ENCODE data around the gene PRR12.

The PRR12 gene, protein sequence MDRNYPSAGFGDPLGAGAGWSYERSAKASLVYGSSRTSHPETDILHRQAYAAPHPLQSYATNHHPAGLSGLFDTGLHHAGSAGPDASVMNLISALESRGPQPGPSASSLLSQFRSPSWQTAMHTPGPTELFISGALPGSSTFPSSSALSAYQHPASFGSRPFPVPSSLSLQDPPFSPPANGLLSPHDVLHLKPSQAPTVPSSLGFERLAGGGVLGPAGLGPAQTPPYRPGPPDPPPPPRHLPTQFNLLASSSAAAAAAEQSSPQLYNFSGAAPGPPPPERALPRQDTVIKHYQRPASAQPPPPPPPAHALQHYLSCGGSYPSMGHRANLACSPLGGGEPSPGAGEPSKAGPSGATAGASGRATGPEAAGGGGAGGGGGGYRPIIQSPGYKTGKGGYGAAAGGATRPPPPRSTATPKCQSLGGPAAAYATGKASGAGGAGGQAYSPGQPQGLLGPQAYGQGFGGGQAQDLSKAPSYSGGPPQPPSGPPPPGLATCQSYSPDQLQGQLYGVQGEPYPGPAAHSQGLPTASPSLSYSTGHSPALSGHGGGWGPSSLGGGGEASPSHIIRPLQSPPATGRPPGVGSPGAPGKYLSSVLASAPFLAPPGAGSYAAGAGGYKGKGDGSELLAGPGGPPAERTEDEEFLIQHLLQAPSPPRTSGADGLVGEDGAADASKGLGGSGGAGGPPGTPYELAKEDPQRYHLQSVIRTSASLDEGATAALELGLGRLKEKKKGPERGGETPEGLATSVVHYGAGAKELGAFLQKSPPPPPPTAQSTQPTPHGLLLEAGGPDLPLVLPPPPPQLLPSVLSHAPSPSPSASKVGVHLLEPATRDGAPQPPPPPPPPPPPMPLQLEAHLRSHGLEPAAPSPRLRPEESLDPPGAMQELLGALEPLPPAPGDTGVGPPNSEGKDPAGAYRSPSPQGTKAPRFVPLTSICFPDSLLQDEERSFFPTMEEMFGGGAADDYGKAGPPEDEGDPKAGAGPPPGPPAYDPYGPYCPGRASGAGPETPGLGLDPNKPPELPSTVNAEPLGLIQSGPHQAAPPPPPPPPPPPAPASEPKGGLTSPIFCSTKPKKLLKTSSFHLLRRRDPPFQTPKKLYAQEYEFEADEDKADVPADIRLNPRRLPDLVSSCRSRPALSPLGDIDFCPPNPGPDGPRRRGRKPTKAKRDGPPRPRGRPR (N-terminal part only)

DNA sequence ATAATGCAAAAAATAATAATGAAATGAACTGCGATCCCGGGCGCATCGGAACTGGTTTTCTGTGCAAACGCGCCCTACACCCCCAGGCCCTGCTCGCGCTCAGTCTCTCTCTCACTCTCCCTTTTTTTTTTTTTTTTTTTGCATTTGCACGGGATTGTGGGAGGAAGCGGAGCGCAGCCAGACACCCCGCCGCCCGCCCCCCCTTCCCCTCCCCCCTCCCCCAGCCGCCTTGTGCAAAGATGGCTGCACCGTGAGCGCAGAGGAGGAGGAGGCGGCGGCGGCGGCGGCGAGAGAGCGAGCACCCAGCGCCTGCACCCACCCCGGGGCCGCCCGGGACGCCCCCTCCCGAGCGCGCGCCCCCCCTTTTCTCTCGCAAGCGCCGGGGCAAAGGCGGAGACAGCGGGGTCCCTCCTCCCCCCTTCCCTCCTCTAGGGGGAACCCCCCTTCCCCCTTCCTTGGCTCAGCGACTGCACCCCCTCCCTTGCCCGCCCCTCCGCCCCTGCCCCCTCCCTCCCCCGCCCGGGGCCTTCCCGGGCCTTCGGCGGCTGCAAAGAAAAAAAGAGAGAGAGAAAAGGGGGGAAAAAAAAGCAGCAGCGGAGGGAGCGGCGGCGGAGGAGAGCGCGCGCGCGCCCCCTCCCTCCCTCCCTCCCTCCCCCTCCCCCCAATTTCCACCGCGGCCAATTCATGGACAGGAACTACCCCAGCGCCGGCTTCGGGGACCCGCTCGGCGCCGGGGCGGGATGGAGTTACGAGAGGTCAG lies at the start of gene PRR12:
TSS of gene PRR12 (plus strand) at position 212 of the 760 bp plus-strand sequence. CDS start at position 685, 473 bp downstream.
- peak in 1 of 2 experiments; percentile 62 for DNase-seq (ENCODE audit: low read depth in 2 of 2)

DNA sequence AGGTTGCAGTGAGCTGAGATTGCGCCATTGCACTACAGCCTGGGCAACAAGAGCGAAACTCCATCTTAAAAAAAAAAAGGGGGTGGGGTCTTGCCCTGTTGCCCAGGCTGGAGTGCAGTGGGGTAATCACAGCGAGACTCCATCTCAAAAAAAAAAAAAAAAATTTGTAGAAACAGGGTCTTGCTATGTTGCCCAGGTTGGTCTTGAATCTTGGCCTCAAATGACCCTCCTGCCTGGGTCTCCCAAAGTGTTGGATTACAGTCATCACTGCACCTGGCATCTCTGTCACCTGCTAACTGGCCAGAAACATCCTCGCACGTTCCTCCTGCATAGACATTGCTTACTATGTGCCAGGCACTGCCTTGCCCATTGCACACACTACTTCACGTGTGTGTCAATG lies 49.1 kb upstream of the PRR12 start:
- no peak for DNase-seq (ENCODE audit: low read depth in 2 of 2)

DNA sequence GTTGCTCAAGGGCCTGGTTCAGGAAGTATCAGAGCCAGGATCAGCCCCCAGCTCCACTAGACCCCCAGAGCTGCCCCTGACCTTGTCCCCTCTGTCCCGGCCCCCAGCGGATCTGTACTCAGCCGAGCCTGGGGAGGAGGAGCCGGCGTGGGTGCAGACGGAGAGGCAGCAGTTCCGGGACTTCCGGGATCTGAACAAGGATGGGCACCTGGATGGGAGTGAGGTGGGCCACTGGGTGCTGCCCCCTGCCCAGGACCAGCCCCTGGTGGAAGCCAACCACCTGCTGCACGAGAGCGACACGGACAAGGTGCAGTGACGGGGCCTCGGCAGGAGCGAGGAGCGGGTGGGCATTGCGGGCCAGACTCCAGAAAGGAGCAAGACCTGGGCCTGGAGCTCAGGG lies 48.5 kb upstream of the PRR12 start:
- DNase-seq (ENCODE audit: low read depth in 2 of 2), result no peak

DNA sequence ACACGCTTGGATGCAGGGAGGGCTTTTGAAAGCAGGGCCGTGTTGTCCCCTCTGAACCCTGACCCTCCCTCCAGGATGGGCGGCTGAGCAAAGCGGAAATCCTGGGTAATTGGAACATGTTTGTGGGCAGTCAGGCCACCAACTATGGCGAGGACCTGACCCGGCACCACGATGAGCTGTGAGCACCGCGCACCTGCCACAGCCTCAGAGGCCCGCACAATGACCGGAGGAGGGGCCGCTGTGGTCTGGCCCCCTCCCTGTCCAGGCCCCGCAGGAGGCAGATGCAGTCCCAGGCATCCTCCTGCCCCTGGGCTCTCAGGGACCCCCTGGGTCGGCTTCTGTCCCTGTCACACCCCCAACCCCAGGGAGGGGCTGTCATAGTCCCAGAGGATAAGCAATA lies 48.0 kb upstream of the PRR12 start:
- DNase-seq (ENCODE audit: low read depth in 2 of 2), result no peak

DNA sequence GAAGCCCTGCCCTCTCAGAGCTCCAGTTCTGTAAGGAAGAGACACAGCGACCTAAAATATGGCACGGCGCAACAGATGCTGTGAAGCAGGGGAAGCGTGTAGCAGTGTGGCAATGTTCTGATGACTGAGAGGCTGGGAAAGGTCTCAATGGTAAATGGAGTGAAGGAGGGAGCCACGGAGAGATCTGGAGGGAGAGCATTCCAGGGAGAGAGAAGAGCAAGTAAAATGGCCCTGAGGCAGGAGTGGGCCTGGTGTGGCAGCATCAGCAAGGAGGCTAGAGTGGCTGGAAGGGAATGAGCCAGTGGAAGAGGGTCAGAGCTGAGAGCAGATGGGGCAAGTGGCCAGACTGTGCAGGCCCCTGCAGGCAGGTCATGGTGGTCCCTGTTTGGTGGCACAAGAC lies 46.8 kb upstream of the PRR12 start:
- no peak for DNase-seq (ENCODE audit: low read depth in 2 of 2)

DNA sequence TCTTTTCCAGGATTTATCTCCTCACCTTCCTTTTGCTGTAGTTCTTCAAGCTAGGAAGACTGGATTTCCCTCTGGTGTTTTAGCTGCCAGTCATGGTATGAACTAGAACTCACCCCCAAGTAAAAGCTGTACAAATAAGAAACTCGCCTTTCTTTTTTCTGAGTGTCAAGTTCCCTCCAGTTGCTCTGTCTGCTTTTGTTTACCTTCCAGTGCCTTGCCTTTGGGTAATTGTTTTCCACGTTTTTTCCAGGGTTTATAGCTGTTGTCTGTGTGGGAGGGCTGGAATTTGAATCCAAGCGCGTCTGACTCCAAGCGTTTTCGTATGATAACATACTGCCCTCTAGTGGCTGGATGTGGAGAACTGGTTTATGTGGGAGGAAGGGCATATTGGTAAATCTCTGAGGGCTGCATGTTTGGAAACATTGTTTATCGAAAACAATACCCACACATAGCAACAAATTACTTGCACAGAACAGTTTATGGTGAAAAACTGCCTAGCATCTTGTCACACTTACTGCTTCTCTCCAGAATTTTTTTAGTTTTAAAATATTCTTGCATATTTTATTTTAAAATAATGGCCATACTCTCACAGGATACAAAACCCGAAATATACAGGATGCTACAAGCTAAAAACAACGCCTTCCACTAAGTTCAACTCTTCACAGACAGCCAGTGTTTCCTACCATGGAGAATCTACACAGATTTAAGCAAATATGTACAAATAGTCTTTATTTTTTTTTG lies 44.0 kb upstream of the PRR12 start:
- peak; percentile 75 to 81 for DNase-seq (ENCODE audit: low read depth in 2 of 2)

DNA sequence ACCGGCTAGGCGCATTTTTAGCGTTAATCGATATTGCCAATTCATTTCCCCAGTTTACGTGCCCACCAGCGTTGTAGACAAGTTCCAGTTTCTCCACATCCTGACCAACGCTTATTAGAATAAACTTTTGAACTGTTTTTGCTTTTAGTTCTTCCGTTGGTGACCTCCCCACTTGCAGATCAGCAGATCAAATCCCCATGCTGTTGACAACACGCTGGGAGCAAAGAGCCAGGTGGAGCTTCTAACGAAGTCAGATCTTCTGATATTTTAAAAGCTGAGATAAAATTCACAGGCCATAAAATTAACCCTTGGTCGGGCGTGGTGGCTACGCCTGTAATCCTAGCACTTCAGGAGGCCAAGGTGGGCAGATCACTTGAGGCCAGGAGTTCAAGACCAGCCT lies 41.9 kb upstream of the PRR12 start:
- no peak for DNase-seq (ENCODE audit: low read depth in 2 of 2)

DNA sequence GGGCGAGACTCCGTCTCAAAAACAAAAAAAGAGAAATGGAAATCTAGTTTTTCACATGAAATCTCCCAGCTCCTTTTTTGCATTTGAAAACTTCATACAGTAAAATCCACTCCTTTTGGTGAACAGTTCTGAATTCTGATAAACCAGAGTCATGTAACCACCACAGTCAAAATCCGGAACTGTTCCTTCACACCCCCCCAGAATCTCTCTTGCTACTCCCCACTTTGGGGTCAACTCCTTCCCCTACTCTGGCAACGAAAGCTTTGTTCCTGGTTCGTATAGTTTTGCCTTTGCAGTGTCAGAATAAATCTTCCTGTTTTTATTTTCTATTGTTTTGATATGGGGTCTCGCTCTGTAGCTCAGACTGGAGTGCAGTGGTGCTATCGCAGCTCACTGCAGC lies 39.5 kb upstream of the PRR12 start:
- no peak for DNase-seq (ENCODE audit: low read depth in 2 of 2)

DNA sequence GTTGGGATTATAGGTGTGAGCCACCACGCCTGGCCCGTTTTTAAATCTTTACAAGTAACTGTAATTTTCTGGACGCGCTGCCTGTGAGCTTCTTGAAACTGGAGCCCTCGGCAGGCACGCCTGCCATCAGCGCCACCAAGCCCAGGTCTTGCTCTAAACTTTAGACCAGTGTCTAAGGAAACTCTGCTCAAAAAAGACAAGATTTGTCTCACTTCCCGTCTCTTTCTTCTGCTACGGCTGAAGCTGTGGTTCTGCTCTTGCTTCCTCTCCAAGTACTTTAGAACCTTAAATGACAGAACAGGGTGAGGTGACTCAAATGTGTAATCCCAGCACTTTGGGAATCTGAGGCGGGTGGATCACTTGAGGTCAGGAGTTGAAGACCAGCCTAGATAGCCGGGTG lies 38.2 kb upstream of the PRR12 start:
- no peak for DNase-seq (ENCODE audit: low read depth in 2 of 2)

DNA sequence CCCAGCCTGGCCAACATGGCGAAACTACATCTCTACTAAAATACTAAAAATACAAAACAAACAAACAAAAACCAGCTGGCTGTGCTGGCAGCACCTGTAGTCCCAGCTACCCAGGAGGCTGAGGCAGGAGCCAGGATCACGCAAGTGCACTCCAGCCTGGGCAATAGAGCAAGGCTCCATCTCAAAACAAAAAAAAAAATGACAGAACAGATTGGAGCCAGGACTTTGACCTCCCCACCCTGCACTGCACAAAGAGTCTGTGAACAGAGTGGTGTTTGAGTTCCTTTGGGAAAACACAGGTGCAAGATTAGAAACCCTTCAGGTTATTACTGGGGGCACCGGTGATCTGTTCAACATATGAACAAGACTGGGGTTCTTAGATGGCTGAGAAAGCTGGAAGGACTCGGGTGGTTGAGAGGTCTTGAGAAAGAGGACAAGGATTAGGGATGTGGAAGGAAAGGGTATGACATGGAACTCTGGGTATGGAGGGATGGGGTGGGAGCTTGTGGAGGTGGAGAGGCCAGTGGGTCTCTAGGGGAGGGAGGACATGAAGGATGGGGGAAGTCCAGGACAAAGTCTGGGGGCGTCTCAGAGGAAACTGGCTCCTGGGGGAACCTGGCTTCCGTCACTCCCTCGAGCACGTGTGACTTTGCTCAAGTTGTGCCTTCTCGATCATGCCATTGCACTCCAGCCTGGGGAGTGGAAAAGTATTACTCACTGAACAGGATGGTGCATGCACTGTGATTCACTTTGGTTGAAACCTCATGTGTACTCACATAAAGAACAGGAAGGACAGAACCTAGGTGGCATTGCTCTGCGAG lies 37.3 kb upstream of the PRR12 start:
- no peak for DNase-seq (ENCODE audit: low read depth in 2 of 2)

DNA sequence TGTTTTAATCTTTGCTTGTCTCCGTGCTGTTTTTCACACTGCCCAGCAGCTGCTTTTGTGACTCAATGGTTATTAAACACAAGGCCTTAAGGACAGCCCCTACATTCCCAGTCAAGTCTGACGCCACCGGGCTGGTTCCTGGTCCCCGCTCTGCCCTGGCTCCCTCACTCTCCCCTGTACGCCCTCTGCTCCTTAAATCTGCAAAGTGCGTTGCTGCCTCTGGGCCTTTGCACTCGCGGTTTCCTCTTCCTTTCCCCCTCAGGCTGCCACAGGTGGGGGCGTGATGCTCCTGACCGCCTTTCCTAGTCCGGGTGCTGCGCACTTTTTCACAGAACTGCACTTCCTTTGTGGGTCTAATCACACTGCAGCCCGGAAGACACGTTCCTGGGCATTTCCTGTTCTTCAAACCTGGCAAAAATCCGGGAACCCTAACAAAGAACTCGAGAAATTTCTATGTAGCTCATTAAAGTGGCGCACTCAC lies 36.2 kb upstream of the PRR12 start:
- DNase-seq (ENCODE audit: low read depth in 2 of 2), result no peak

DNA sequence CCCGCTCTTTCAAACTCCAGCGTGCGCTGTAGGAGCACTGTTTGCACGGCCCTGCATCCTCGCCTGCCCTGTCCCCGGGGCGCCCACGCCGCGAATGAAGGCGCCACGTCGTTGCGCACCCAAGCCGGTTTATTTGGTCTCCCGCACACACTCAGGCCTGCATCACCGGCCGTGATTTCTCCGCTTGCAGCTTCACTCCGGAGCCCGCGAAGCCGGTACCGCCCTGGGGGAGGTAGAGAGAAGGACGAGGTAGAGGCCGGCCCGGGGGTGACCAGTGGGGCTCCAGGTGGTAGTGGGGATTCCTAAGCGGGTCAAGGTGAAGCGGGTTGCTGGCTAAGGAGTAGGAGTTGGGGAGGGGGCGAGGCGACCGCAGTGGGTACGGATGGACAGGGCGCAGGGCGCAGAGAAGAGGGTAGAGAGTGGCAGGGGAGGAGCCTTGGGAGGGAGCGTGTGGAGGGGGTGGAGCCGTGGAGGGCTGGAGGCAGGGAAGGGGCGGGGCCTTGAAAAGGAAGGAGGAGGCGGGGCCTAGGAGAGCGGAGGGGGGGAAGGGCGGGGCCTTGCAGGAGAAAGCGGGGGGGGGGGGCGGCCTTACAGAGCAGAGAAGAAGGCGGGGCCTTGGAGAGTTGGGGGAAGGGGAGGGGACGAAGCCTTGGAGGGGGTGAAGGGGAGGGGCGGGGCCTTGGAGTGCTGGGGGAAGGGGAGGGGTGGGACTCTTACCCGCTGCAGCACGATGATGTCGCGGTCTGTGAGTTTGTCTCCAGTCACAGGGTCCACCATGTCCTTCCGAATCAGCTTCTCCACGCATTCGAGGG lies 35.2 kb upstream of the PRR12 start:
- no peak for DNase-seq (ENCODE audit: low read depth in 2 of 2)

DNA sequence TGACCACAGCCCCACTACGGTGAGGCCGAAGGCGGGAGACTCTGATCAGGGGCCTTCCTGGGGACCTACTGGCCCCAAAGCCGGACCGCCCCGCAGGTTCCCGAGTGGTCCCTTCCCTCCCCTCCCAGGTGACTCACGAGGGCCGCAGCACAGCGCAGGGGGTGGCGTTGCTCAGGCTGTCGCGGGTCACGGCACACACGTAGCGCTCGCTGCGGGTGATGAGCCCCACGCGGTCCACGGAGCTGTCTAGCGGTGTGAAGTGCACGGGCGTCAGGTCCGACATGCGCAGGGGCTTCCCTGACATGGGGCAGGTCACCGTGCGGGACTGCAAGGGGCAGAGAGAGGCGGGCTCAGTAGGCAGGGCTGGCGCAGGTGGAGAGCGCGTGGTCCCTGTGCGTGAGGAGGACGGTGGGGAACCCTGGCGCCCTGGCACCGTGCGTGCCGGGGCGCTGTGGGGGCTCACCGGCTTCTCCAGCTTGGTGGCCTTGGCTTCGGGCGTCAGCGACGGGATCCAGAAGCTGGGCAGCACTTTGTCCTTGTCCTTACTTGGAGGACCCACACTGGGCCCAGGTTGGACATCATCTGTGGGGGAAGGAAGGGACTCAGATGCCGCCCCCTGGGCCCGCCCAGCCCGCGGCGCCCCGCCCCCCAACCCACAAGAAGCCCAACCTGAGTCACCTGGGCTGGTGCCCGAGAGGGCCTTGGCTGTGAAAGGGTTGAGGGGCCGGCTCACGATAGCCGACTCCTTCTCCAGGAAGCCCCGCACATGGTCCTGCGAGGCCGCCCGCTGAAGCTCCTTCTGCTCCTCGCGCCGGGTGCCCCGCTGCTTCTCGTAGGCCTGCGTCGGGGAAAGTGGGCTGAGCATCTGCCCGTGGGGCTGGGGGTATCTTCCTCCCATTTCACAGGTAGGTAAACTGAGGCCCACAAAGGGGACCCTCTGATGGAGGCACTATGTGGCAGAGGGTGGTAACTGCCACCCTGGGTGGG lies 34.3 kb upstream of the PRR12 start:
- DNase-seq (ENCODE audit: low read depth in 2 of 2), result no peak

DNA sequence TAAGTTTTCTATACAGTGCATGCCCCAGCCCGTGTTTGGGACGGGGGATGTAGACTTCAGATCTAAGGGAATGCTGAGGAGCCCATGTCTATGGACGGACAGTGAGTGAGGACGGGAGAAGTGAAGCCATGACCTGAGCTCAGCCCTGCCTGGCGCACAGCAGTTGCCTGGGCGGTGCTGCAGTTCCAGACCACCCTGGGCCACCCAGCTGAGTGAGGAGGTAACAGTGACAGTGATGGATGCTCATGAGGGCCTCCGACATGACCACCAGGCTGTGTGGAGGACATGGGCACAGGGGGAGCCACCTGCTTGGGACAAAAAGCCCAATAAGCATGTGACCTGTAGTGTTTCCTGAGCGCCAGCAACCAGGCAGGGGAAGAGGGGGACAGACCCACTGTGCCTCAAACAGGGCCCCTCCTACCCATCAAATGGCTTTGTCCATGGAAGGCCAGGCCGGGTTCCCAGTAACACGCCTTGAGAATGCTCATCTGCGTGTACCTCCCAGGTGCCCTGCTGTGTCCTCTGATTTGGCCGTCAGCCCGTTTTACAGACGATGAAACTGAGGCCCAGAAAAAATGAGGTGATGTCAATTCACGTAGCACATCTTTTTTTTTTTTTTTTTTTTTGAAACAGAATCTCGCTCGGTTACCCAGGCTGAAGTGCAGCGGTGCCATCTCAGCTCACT lies 33.2 kb upstream of the PRR12 start:
- DNase-seq (ENCODE audit: low read depth in 2 of 2), result no peak

DNA sequence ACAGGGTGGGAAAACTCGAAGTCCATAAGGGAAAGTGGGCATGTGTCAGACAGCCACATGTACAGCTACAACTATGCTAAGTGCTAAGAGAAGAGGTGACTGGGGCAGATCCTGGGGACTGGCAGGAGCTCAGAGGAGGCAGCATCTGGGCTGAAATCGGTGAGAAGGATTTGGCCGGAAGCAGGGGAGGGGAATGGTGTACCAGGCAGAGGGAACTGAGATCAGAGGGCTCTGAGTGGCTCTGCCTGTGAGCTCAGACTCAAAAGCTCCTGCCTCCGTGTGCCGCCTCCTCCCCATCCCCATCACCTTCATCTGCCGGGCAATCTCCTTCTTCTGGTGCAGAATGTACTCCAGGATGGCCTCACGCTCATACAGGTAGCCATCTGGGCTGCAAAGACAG lies 32.4 kb upstream of the PRR12 start:
- DNase-seq (ENCODE audit: low read depth in 2 of 2), result no peak

DNA sequence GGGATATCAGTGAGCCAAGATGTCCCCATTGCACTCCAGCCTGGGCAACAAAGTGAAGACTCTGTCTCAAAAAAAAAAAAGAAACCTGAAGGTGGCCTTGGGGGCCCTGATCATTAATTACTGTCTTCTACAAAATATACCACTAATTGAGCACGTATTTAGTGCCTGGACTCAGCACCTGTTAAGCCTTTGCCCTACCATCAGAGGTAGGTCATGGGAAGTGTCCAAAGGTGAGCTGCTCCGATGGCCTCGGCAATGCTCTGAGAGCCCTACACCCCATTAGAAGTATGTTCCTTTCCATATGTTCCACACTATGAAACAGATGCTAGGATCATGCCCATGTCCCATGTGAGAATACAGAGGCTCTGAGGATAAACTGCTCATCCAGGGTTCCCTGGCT lies 31.5 kb upstream of the PRR12 start:
- no peak for DNase-seq (ENCODE audit: low read depth in 2 of 2)

DNA sequence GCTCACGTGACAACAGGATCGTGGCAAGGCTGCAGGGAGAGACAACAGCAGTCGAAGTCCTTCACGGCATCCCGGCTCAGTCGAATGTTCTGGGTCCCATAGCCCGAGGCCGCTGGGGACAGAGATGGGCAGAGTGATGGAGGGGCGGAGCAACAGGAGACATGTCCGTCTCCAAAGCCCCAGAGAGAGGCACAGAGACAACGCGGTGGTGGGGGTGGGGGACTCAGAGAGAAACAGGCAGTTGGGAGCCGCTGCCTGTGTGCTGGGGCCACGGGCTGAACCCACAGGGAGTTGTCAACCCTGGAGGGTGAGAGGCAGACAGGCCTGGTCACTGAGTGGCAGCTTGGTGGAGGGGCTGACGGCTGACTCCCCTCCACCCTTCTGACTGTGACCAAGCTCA lies 31.1 kb upstream of the PRR12 start:
- DNase-seq (ENCODE audit: low read depth in 2 of 2), result no peak
